ENCODE measurements around the gene ZGLP1.

Gene ZGLP1

DNA sequence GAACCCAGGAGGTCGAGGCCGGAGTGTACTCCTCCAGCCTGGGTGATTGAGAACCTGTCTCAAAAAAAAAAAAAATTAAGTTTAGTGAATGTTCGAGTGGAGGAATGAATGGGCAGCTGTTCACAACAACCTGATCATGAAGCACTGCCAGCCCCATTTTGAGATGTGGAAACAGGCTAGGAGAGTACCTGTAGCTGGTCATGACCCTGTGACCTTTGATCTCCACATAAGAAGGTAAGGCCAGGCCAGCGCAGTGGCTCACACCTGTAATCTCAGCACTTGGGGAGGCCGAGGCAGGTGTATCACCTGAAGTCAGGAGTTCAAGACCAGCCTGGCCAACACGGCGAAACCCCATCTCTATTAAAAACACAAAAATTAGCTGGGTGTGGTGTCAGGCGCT, 16.1 kb upstream of the ZGLP1 start:
- DNase-seq = no peak

DNA sequence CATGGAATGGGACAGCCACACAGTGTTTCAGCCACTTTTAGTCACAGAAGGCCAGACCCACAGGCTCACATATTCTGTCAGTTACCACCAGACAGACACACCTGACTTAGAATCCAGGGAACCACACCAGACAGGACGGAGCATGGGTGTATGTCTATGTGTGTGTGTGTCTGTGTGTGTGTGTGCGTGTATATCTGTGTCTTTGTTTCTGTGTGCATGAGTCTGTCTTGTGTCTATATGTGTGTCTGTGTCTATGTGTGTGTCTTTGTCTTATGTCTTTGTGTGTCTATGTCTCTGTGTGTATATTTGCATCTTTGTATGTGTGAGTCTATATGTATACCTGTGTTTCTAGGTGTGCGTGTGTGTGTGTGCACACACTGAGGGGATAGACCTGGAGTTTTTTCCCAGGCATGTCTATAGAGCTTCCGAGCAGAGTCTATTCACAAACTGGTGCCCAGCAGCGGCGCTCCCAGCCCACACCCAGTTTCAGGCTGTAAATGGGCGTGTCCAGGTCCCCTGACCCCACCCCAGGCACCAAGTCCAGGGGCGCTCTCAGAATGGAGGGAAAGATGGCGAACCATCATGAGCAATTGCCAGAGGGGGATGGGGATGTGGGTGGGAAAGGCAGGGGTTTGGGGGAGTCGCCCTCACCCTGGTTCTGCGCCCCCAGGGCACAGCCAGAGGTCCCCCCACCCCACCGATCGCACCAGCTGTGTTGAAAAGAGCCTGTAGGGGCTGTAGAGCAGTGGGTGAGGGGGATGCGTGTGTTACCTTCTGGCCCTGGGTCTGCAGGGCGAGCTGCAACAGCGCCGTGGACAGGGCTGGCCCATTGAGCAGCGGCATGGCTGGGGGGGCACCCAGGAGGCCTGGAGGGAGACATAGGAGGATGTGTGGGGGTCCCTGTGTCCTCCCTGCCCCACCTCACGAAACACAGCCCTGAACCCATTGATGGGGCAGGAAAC, 12.5 kb upstream of the ZGLP1 start:
- DNase-seq = no peak

DNA sequence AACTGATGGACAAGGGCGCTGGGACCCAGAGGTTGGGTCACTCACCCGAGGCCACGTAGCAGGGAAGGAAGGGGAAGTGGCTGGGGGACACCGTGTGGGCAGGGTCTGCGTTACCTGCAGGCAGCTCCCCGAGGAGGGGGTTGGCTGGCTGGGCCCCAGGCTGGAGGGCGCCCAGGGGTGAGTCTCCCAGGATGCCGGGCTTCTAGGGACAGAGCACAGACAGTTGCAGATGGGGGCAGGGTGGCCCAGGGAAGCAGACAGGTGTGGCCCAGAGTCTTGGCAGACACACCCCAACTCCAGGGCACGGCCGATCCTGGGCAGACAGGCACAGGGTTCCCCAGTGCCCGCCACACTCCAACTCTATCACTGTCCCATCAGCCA, 11.8 kb upstream of the ZGLP1 start:
- DNase-seq = no peak

GRCh38 chr19:10320602-10321416, 11.2 kb upstream of the ZGLP1 start:
- no peak for DNase-seq

GRCh38 chr19:10318807-10319682, 9.4 kb upstream of the ZGLP1 start:
- no peak for DNase-seq

- DNase-seq = no peak
Observed at GRCh38 chr19:10317857-10318462, 8.3 kb upstream of the ZGLP1 start.

DNA sequence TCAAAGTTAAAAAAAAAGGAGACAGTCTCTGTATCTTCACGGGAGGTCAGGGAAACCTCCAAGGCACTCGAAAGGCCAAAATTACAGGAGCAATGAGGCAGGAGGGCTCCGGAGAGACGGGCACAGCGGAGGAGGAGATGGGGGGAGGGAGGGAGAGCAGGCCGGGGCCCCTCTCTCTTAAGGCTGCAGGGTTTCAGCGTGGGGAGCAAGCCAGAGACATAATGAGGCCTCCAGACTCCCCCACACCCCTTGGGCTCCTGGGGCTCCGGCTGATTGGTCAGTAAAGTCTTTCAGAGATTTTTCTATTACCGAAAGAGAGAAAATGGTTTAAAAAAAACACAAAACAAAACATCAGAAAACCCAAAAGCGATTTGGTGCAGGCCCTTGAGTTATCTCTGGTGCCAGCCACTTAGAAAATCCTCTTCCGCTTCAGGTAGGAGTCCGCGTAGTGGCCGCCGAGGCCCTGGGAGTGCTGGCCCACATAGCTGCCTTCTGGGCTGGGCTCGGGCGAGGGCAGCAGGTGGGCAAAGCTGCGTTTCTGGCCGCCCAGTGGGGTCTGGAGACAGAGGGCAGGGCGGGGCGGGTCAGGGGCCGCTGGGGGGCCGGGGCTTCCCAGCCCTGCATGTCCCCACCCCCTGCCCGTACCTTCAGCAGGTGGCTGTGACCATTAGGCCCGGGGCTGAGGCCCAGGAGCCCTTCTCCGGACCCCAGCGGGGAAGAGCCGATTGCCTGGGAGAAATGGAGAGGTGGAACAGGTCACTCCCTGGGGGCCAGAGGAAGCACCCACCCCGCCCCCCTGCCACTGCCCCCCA, 7.6 kb upstream of the ZGLP1 start:
- DNase-seq = no peak

DNA sequence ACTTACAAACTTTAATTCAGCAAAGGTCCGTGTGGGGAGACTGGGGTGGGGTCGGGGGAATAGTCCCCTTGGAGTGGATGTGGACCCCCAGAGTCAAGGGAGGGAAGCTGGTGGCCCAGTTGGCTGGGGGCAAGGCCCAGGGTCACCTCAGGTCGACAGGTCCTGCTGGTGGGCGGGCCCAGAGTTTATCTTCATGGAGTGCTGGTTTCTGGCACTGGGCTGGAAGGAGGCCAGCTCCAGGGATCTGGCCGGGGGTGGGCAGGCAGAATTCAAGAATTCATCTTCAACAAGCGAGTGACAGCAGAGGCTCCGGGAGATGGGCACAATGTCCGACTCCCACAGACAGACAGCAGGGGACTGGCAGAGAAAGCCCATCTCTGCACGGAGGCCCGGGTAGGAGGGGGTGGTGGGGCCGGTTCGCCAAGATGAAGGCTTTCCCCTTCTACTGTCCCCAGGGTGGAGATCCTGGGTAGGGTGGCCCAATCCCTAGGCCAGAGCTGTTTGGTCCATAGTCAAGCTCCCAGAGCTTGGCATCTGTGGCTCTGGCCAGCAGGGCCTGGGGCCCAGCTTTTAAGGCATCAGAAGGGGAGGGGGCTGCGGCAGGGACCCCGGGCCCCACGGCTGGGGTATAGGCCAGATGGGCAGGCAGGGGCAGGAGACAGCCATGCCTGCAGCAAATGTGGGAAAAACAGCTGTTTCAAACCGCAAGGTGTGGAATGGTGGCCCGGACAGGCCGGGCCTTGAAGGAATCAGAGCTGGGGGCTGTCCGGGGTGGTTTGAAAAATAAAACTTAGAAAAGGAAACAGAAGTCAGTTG, 6.8 kb upstream of the ZGLP1 start:
- DNase-seq = no peak

DNA sequence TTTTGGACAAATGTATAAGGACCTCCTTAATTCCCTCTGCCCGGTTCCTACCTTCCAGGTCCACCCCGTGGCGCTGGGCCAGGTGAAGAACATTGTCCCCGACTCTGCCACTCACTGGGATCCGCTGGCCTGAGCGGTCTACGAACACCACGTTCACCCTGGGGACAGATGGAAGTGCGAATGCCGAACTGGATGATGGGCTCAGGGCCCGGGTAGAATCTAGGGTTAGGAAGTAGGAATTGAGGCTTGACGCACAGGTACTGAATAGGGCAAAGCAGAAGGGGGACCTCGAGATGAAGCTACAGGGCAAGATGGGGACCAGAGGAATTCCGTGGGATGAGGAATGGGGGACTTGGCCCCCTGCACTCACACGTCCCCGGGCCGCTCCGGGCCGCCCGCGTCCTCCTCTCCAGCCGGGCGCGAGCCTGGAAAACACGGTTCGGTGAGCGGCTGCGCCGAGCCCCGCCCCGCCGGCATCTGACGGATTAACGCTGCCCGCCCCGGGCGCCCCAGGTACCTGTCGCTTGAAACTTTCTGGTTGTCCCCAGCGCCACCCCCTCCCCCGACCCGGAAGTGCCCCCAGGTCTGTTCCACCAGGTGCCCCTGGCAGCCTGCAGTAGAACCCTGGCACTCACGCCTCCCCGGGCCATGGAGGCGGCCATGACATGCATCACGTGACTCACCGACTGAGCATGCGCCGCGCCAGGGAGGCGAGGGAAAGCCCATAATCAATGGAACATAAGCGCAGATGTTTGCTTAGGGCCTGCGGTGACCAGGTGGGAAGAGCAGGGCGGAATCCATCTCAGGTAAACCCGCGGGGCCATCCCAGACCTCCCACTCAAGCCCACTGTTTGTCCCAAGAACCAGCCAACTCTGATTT, 6.0 kb upstream of the ZGLP1 start, which contains the start of gene FDX2:
Gene FDX2, minus strand, starts transcription at position 681 of the 880 bp plus-strand sequence. Its CDS starts 19 bp downstream, at position 662.
- DNase-seq = peak; percentile 88

- no peak for DNase-seq
Observed at GRCh38 chr19:10306327-10306726, 3.3 kb downstream of the ZGLP1 start.

DNA sequence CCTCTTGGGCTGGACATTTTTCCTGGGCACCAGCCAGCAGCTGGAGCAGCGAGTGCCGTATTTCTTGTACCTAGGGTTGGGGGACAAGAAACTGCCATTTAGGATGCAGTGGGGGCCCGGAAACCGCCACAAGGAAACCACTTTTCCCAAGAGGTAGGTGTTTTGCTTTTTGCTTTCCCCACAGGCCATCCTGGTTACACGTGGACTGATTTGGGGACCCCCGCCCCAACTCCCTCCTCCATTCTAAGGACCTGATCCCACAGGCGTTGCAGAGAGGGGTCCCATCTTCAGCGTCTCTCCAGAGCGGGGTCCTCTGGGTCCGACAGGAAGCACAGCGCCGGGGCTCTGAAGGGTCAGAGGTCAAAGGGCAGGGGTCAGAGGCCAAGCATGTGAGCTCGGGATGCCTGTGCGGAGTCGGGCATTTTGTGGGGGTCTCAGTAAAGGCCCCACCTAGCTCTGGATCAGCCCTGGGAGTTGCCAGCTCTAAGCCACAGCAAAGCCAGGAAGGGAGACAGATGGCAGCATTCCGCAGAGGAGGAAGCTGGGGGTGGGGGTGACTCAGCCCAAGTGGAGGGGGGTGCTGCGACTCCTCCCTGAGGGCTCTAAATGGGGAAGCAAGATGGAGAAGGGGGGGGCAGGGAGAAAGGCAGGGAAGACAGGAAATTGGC, 4.3 kb downstream of the ZGLP1 start:
- peak; percentile 59 for DNase-seq

DNA sequence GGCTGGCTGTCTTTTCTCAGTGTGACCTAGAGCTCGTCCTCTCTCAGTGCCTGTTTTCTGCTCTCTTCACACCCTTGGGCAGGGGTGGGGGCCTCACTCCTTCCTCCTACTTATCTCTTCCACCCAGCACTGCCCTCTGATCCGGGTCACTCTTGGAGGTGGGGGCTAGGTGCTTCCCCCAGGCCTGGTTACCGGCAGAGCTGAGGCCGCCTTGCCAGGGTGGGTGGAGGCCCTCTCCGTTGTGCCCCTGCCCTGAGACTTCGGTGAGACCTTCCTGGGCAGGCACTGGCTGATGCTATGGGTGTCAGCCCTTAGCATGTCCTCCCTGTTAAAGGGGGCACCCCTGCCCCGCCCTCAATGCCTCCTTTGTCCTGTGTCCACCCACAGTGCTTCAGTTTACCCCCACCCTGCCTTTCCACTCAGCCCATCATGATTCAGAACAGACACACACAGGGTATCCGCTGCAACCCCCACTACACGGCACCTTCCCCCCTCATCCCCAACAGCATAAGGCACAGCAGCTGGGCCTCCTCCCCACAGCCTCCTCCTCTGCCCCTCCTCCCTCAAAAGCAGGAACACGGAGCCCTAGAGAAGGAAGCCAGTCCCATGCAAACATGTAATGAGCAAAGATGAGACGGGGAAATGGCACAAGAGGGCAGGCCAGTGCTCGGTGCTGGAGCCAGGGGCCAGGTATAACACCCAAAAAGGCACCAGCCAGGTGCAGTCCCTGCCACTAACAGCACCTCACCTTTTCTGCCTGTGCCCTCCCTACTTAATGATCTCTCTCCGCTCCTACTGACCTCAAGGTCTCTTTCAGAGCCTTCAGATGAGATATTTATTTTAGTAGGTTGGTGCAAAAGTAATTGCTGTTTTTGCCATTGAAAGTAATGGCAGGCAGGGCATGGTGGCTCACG, 9.8 kb downstream of the ZGLP1 start:
- DNase-seq = no peak

GRCh38 chr19:10295847-10296591, 13.6 kb downstream of the ZGLP1 start:
- DNase-seq = no peak

DNA sequence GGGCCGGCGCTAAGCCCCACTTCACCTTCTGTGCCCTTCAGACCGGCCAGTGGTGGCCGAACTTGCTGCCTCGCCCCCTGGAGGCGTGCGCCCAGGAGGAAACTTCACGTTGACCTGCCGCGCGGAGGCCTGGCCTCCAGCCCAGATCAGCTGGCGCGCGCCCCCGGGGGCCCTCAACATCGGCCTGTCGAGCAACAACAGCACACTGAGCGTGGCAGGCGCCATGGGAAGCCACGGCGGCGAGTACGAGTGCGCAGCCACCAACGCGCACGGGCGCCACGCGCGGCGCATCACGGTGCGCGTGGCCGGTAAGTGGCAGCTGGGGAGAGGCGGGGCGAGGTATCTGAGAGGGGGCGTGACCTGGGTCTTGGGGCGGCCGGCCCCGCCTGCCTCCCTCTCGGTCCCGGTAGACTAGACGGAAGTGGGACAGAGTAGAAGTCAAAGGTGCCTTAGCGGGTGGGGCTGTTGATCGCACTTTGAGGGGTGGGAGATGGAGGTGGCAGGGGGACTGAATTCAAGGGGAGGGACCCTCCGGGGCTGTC, 14.2 kb downstream of the ZGLP1 start:
- DNase-seq = peak; percentile 82

- DNase-seq = no peak
Observed at GRCh38 chr19:10294368-10294697, 15.3 kb downstream of the ZGLP1 start.

DNA sequence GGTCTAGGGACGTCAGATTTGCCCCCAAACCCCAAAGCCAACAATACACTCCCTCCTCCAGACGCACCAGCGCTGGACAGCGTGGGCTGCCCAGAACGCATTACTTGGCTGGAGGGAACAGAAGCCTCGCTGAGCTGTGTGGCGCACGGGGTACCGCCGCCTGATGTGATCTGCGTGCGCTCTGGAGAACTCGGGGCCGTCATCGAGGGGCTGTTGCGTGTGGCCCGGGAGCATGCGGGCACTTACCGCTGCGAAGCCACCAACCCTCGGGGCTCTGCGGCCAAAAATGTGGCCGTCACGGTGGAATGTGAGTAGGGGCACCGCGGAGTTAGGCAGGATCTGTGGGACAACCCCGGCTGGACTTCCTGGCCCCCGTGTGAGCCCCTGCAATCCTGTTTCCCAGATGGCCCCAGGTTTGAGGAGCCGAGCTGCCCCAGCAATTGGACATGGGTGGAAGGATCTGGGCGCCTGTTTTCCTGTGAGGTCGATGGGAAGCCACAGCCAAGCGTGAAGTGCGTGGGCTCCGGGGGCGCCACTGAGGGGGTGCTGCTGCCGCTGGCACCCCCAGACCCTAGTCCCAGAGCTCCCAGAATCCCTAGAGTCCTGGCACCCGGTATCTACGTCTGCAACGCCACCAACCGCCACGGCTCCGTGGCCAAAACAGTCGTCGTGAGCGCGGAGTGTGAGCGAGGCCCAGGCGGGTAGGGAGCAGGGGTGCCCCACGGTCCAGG, 15.8 kb downstream of the ZGLP1 start:
- DNase-seq = no peak

Data from CD4-positive, alpha-beta T cell treated with Interleukin-15 for 1 hour (primary cell).